Neutrophil (primary cell): ENCODE results near the gene GBE1.

Experiments
- H3K27ac ChIP-seq: fragments of 200-600 bp; sonication (generic); 2 replicates; pipeline ENCODE4 v1.5.1; 2016; ENCODE audit warnings: mild to moderate bottlenecking, moderate library complexity
- H3K27me3 ChIP-seq: fragments of 200-600 bp; sonication (generic); 2 replicates; pipeline ENCODE4 v1.6.0; 2016; ENCODE audit warnings: mild to moderate bottlenecking
- H3K36me3 ChIP-seq: fragments of 200-600 bp; sonication (generic); 2 replicates; pipeline ENCODE4 v1.5.1; 2017
- H3K4me1 ChIP-seq, 2 experiments: fragments of 200-600 bp in 1 of 2; sonication (generic) in 1 of 2; 1 replicate in 1 of 2; 2 replicates in 1 of 2; pipeline versions ENCODE4 v1.5.1 to v1.6.1; 2013 to 2016; ENCODE audit warnings: low read depth in 1 of 2, low read length in 1 of 2, mild to moderate bottlenecking in 1 of 2, moderate library complexity in 1 of 2; ENCODE audit not compliant: control insufficient read depth in 1 of 2, insufficient read depth in 1 of 2
- H3K4me3 ChIP-seq, 2 experiments: fragments of 200-600 bp in 1 of 2; sonication (generic) in 1 of 2; 1 replicate in 1 of 2; 2 replicates in 1 of 2; pipeline ENCODE4 v1.5.1; 2013 to 2016; ENCODE audit warnings: low read depth in 1 of 2, low read length in 1 of 2, mild to moderate bottlenecking in 1 of 2, moderate library complexity in 1 of 2
- H3K9me3 ChIP-seq: fragments of 200-600 bp; sonication (generic); 2 replicates; pipeline ENCODE4 v1.5.1; 2016
- CTCF ChIP-seq: fragments of 200-600 bp; sonication (generic); IDR thresholded peaks from 2 replicates; pipeline ENCODE4 v1.5.1; 2016; ENCODE audit warnings: antibody characterized with exemption

GBE1 gene

GRCh38 chr3:81579744-81580143 is 181.7 kb downstream of the GBE1 start:
- TF ChIP-seq CTCF = no peak
- H3K9me3 ChIP-seq = no peaks in the 10 kb centered on the region
- no peaks in the 10 kb centered on the region for H3K27me3 ChIP-seq
- H3K4me3 ChIP-seq = no peak overlapping the region
- H3K4me1 ChIP-seq = peaks cover under 1% of the 10 kb centered on the region in 2 experiments
- H3K27ac ChIP-seq = no peak overlapping the region
- H3K36me3 ChIP-seq = peaks cover 32% of the 10 kb centered on the region

- Histone ChIP-seq H3K27ac (no peak overlapping the region), H3K27me3 (no peaks in the 10 kb centered on the region), H3K4me1 (no peaks in the 10 kb centered on the region), H3K36me3 (peaks cover 13% of the 10 kb centered on the region), H3K9me3 (no peaks in the 10 kb centered on the region), H3K4me3 (no peak overlapping the region)
- TF ChIP-seq CTCF = no peak
These were observed 189.2 kb downstream of the GBE1 start for GRCh38 chr3:81572201-81572756.

GRCh38 chr3:81568378-81568777 is 193.1 kb downstream of the GBE1 start:
- H3K4me1 ChIP-seq = no peaks in the 10 kb centered on the region
- H3K27me3 ChIP-seq = no peaks in the 10 kb centered on the region
- H3K27ac ChIP-seq = no peak overlapping the region
- H3K4me3 ChIP-seq = no peak overlapping the region
- peaks cover under 1% of the 10 kb centered on the region for H3K36me3 ChIP-seq
- no peak for TF ChIP-seq CTCF
- H3K9me3 ChIP-seq = no peaks in the 10 kb centered on the region

GRCh38 chr3:81565041-81565440 is 196.4 kb downstream of the GBE1 start:
- H3K9me3 ChIP-seq = no peaks in the 10 kb centered on the region
- no peak overlapping the region for H3K27ac ChIP-seq
- no peak for TF ChIP-seq CTCF
- H3K27me3 ChIP-seq = no peaks in the 10 kb centered on the region
- no peak overlapping the region for H3K4me3 ChIP-seq
- H3K4me1 ChIP-seq = peaks cover 0 to 6% of the 10 kb centered on the region in 2 experiments
- H3K36me3 ChIP-seq = peaks cover 6% of the 10 kb centered on the region

GRCh38 chr3:81558106-81558505 is 203.3 kb downstream of the GBE1 start:
- Histone ChIP-seq H3K4me1 (peaks cover 0 to 6% of the 10 kb centered on the region in 2 experiments), H3K36me3 (peaks cover 3% of the 10 kb centered on the region), H3K9me3 (no peaks in the 10 kb centered on the region), H3K27ac (no peak overlapping the region), H3K27me3 (no peaks in the 10 kb centered on the region), H3K4me3 (no peak overlapping the region)
- TF ChIP-seq CTCF = no peak

GRCh38 chr3:81554801-81555200 is 206.6 kb downstream of the GBE1 start:
- no peak overlapping the region for H3K4me3 ChIP-seq
- H3K36me3 ChIP-seq = peaks cover 9% of the 10 kb centered on the region
- no peaks in the 10 kb centered on the region for H3K4me1 ChIP-seq
- TF ChIP-seq CTCF = no peak
- no peak overlapping the region for H3K27ac ChIP-seq
- H3K27me3 ChIP-seq = no peaks in the 10 kb centered on the region
- H3K9me3 ChIP-seq = no peaks in the 10 kb centered on the region
